Spleen (tissue), 11 donors: ENCODE data around the gene MYO10. TPM values are rescaled to one million over a fixed set of nuclear protein-coding genes. Genes with fewer than 3 reads are reported as not detected.

Experiments used
- DNase-seq: peaks from one replicate; pipeline ENCODE4 v3.0.0-alpha.2; 2020
- H3K27ac ChIP-seq, 8 donors: fragments of 200-600 bp; sonication (generic) in 7 of 8; 1 replicate in 4 of 8; 2 replicates in 4 of 8; pipeline versions ENCODE4 v1.5.0 to v1.8.0; 2016 to 2021; ENCODE audit warnings: inconsistent platforms in 4 of 8, mild to moderate bottlenecking in 4 of 8, moderate library complexity in 1 of 8
- H3K27me3 ChIP-seq, 7 donors: fragments of 200-600 bp; sonication (generic) in 6 of 7; replicated peaks in 1 of 7; 1 replicate in 4 of 7; 2 replicates in 3 of 7; pipeline versions ENCODE4 v1.5.0 to v1.8.0; 2016 to 2021; ENCODE audit warnings: inconsistent platforms in 3 of 7, mild to moderate bottlenecking in 1 of 7
- H3K36me3 ChIP-seq, 6 donors: fragments of 200-600 bp; sonication (generic) in 5 of 6; 1 replicate in 4 of 6; 2 replicates in 2 of 6; pipeline versions ENCODE4 v1.5.0 to v1.8.0; 2016 to 2021; ENCODE audit warnings: inconsistent platforms in 2 of 6
- H3K4me1 ChIP-seq, 6 donors: fragments of 200-600 bp; sonication (generic) in 5 of 6; 1 replicate in 3 of 6; 2 replicates in 3 of 6; pipeline versions ENCODE4 v1.5.0 to v1.8.0; 2016 to 2021; ENCODE audit warnings: inconsistent platforms in 3 of 6
- H3K4me3 ChIP-seq, 8 donors: fragments of 200-600 bp; sonication (generic) in 7 of 8; 1 replicate in 4 of 8; 2 replicates in 4 of 8; pipeline versions ENCODE4 v1.5.0 to v1.8.0; 2016 to 2021; ENCODE audit warnings: inconsistent platforms in 4 of 8, mild to moderate bottlenecking in 4 of 8, moderate library complexity in 2 of 8
- H3K9me3 ChIP-seq, 8 donors: fragments of 200-600 bp; sonication (generic) in 7 of 8; 1 replicate in 4 of 8; 2 replicates in 4 of 8; pipeline versions ENCODE4 v1.5.0 to v1.8.0; 2016 to 2021; ENCODE audit warnings: inconsistent platforms in 4 of 8
- CTCF ChIP-seq, 11 experiments: fragments of 200-600 bp in 7 of 11; fragments of 450-650 bp in 4 of 11; sonication (generic) in 4 of 11; IDR thresholded peaks in 8 of 11; conservative IDR thresholded peaks in 3 of 11; 1 replicate in 7 of 11; 2 replicates in 4 of 11; pipeline versions ENCODE4 v1.4.0 to v1.8.0; 2016 to 2021; ENCODE audit warnings: antibody characterized with exemption in 11 of 11, inconsistent platforms in 4 of 11, mild to moderate bottlenecking in 1 of 11
- POLR2A ChIP-seq, 3 donors: fragments of 450-650 bp; IDR thresholded peaks; one replicate each; pipeline ENCODE4 v1.5.1; 2017; ENCODE audit warnings: antibody characterized with exemption in 3 of 3, mild to moderate bottlenecking in 1 of 3
- POLR2AphosphoS5 ChIP-seq, 3 donors: sonication (generic); formaldehyde crosslinking; IDR thresholded peaks; one replicate each; pipeline ENCODE4 v1.5.1; 2017; ENCODE audit warnings: antibody characterized with exemption in 3 of 3
- WGBS, 5 donors: extraction: QIAGEN DNeasy Blood & Tissue Kit in 3 of 5; methylation state at CpG; one replicate each; pipeline versions ENCODE4 v1.1.5 to v1.1.7; 2013 to 2018; 5-methylcytosine and 5-hydroxymethylcytosine counted together
- intact Hi-C: fragments of 100-400 bp; cut with DNase I; formaldehyde crosslinking; loops from one replicate; pipeline ENCODE4 v1.15.0; 2023; ENCODE audit warnings: low total_unique reads
- polyA plus RNA-seq, 3 donors: library from polyadenylated mRNA; stranded (reverse); fragments of 200-250 nt; gene quantifications; one replicate each; pipeline ENCODE4 v1.2.1, GENCODE V29; 2013
- total RNA-seq, 7 donors: library from RNA; depleted of rRNA in 3 of 7; stranded (reverse); fragments of >200 nt in 3 of 7; fragmentation: NEBNext Ultra II Directional in 4 of 7; extraction: Animal tissue kit (Norgen Biotek cat#: 25700) in 4 of 7; gene quantifications; one replicate each; pipeline versions ENCODE4 v1.1.0 to v1.2.1, GENCODE V29; 2016 to 2021
- donor health status: healthy with polysubstance abuse.
- donor health status: DM: no; HTN: no; CAD: no; lungs with moderate emphysema.
- donor health status: DM: no; HTN: no; CAD: no.
- donor health status: Bipolar disorder and iron deficiency.
- donor health status: healthy.
- donor health status: DM: no; HTN: no; CAD: no.
- donor health status: DM: yes; HTN: yes; CAD: no.

The MYO10 gene
- total and polyA plus RNA-seq, 10 donors: 1.1 to 72.8 (median 32.7) TPM

GRCh38 chr5:16965581-16965980, 29.5 kb upstream of the MYO10 start:
- TF ChIP-seq POLR2A (IDR thresholded peaks at IDR 0.05): no peak
- TF ChIP-seq POLR2AphosphoS5 (IDR thresholded peaks at IDR 0.05): no peak
- TF ChIP-seq CTCF (IDR thresholded peaks at IDR 0.05 in 8 of 11, conservative IDR thresholded peaks at IDR 0.05 in 3 of 11): no peak
- H3K9me3 ChIP-seq: no peaks in the 10 kb centered on the region
- H3K4me1 ChIP-seq: no peaks in the 10 kb centered on the region
- intact Hi-C loops: no loop called here
- 48 to 63% (median 52%) methylated on average over 1 of the region's 1 CpG for WGBS, 5 donors
- DNase-seq: no peak
- no peak overlapping the region for H3K27ac ChIP-seq
- H3K4me3 ChIP-seq: no peak overlapping the region
- no peaks in the 10 kb centered on the region for H3K27me3 ChIP-seq
- no peaks in the 10 kb centered on the region for H3K36me3 ChIP-seq

GRCh38 chr5:16963821-16964220, 27.7 kb upstream of the MYO10 start:
- WGBS, 5 donors: 80 to 95% (median 90%) methylated on average over 7 of the region's 7 CpGs
- no peaks in the 10 kb centered on the region for H3K9me3 ChIP-seq
- no peak overlapping the region for H3K27ac ChIP-seq
- H3K4me1 ChIP-seq: no peaks in the 10 kb centered on the region
- H3K27me3 ChIP-seq: no peaks in the 10 kb centered on the region
- H3K4me3 ChIP-seq: no peak overlapping the region
- intact Hi-C loops: no loop called here
- H3K36me3 ChIP-seq: no peaks in the 10 kb centered on the region
- DNase-seq: no peak
- TF ChIP-seq POLR2A (IDR thresholded peaks at IDR 0.05): no peak
- TF ChIP-seq POLR2AphosphoS5 (IDR thresholded peaks at IDR 0.05): no peak
- TF ChIP-seq CTCF (IDR thresholded peaks at IDR 0.05 in 8 of 11, conservative IDR thresholded peaks at IDR 0.05 in 3 of 11): no peak

- H3K4me3 ChIP-seq: no peak overlapping the region
- 82 to 91% (median 85%) methylated on average over 7 of the region's 7 CpGs for WGBS, 5 donors
- DNase-seq: no peak
Observed at GRCh38 chr5:16961131-16961530, 25.0 kb upstream of the MYO10 start.

More at GRCh38 chr5:16961131-16961530, 25.0 kb upstream of the MYO10 start:
- no peaks in the 10 kb centered on the region for H3K4me1 ChIP-seq
- no peak for TF ChIP-seq CTCF (IDR thresholded peaks at IDR 0.05 in 8 of 11, conservative IDR thresholded peaks at IDR 0.05 in 3 of 11)
- H3K9me3 ChIP-seq: peaks cover 0 to 8% (median 0%) of the 10 kb centered on the region in 8 donors
- no peaks in the 10 kb centered on the region for H3K36me3 ChIP-seq
- no peaks in the 10 kb centered on the region for H3K27me3 ChIP-seq
- intact Hi-C loops: no loop called here
- H3K27ac ChIP-seq: no peak overlapping the region
